Stimulated activated CD4-positive, alpha-beta T cell treated with anti-CD3 and anti-CD28 coated beads, TNF-alpha, amount 100 ng/mL, for 4 hours (primary cell): ENCODE results near the gene IL6ST.

Experiments
- DNase-seq, 3 experiments: peaks; one replicate each; pipeline ENCODE4 v3.0.0-alpha.2; 2020; ENCODE audit warnings: low read depth in 3 of 3

IL6ST gene

DNA sequence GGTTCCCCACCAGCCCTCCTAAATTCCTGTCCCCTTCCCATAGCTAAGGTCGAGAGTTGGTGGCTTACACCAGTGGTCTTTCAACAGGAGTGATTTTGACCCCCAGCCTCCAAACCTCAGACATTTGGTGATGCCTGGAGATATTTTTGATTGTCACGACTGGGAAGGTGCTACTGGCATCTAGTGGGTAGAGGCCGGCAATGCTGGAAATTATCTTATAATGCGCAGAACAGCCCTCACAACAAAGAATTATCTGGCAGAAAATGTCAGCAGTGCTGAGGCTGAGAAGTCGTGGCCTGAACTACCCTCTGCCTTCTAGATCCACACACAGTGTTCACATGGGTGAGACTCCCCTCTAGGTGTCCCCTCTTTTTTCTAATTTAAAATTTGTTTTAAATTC, 74.0 kb downstream of the IL6ST start:
- no peak for DNase-seq

DNA sequence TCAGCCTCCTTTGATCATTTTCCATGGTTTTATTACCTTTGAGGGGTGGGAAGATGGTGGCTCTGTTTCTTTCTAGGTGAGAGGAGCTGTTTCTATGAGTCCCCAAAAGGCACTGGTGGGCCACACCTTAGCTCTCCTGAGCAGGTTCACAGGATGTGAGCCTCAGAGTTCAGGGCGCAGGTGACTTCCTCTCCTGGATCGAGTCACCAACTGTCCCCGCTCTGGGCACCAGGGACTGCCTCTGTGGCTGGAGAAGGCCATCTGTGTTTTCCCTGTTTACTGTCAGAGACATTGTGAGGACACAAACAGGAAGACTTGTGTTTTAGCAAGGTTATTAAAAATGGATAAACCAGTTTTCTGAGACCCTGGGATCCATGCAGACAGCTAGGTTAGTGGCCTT, 75.1 kb downstream of the IL6ST start:
- DNase-seq: no peak

DNA sequence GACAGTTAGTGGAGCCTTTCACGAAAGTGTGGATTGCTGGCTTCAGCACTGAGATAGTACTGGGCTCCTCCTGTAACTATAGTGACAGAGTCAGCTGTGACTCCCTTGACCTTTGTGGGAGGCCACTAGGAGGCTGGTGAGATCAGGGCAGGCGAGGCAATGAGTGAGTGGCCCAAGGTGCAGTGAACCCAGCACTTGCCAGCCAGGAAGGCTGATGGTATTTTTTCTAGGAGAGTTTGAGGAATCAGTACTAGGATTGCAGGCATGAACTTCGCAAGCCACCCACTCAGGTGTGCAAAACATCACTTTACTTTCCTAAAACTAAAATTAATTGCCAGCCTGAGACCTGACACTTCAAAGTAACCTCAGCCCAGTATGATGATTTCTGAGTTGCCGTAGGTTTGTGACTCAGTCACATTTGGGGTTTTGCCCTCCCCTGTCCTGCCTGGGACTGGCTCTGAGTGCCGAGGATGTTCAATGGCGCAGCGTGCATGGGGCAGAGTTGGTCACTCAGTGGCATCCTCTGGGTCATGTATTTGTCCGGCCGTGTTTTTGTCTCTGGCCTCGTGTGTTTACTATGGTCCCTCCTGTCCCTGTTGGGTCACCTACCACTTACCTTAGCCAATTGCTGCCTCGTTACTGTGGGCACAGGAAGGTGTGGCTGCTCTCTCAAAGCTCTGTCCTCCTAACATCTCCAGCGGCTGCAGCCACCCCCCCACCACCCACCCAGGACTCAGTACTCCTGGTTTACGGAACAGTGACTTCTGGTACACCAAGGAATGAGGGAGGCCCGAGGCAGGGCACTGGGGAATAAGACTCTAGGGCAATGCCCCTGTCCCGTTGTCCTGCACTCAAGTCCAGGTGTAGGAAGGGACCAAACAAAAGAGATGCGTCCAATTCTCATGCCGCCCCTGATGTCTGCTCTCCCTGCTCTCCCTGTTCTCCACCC, 76.4 kb downstream of the IL6ST start:
- DNase-seq: no peak

DNA sequence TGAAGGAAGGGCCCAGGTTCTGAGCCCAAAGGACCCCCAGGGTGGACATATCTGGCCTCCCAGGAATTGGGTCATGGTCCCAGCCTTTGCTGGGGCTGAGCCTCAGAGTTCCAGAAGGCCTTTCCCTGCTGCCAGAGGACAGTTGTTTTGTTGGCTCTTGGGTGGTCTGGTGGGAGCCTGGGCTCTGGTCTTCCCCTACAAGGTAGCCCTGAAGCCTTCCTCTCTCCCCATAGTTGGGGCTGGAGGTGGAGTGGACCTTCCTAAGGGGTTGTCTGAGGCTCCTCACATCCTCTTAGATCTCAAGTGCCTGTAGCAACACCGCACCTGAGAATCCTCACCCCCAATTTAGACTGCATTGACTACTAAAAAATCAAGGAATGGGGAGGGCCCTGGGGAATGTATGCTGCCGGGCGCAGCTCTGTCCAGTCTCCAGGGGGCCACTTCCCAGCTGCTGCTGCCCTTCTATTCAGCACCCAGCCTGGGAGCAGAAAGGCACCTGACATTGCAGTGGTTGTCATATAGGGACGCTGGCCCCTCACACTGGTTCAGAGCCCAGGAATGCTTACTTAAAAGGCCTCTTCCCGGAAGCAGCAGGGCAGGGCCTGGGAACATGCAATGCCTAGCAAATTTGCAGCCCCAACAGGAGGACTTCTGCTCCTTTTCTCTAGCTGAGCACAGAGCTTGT, 77.2 kb downstream of the IL6ST start:
- no peak for DNase-seq

DNA sequence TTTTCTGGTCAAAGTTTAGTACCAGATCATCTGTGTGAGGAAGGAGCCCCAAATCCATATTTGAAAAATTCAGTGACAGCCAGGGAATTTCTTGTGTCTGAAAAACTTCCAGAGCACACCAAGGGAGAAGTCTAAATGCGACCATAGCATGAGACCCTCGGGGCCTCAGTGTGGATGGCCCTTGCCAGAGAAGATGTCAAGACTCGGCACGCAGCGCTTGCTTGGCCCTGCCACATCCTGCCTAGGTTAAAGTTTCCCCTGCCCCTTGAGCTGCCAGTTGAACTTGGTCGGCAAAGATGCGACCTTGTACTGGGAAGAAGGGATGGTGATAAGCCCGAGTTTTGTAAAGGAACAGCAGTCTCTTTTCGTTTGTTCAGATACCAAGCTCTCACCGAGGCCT, 77.8 kb downstream of the IL6ST start:
- no peak for DNase-seq

DNA sequence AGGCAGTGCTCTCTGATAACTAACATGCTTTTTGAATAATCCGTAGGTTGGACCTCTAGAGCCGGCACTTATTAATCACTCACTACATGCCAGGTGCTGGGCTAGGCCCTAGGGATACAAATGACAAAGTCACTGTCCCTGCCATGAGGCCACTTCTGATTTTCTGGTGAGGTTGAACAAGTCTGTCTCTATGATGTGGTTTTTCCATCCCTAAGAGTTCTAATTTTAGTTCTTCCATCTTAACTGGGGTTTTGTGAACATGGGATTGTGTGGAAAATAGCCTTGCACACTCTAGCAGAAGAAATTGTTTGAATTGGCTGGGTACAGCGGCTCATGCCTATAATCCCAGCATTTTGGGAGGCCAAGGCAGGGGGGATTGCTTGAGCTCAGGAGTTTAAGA, 79.0 kb downstream of the IL6ST start:
- DNase-seq: no peak

DNA sequence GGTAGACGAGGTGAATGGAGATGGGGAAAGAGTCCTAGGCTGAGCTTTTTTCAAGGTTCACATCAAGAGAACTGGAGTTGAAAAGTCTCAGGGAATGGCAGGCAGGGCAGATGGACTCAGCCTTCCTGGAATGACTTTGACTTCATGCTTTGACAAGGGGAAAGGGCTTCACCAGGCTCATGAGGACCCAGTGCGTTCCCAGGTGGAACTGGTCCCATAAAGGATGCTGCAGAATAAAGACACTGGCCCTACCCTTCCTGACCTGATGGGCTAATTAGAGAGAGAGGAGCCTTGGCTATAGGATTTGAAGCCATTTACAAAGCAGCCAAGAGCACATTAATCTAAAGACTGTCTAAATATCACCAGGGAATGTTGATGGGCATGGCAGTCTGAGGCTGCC, 79.8 kb downstream of the IL6ST start:
- DNase-seq: no peak

DNA sequence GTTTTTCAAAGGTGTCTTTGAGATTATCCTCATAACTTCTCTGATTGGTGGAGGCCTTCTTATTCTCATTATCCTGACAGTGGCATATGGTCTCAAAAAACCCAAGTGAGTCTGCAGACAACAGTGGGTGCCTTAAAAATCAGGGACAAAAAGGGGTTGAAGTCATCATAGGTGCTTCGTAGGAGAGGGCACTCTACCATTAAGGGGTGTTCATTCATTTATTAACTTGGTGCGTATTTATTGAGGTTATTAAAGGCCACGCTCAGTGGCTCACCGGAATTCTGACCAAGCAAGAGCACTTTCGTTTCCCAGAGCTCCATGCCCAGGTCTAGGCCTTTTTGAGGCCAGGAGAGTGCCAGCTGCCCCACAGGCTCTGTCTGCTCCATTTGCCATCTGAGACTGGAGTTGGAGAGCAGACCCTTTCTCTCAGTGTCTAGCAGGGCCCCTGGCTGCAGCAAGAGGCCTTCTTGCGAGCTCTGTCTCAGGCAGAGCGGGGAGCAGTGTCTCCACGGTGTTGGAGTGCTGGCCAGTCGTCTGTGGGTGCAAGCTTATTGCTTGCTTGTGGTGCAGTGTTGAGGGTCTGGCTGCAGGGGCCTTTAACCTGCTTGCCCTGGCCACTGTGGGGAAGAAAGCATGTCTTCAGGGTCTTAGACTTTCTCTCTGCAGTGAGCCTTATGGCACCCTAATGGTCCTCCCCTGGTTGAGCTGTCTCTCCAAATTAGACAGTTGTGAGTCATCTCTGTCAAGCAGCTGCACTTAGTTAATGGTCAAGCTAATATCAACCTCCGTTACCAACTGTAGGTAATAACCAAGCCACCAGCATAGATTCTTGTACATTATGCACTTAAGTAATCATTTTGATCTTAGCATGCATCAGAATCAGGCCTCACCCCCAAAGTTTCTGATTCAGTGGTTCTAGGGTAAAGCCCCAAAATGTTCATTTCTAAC, 81.0 kb downstream of the IL6ST start:
- no peak for DNase-seq

DNA sequence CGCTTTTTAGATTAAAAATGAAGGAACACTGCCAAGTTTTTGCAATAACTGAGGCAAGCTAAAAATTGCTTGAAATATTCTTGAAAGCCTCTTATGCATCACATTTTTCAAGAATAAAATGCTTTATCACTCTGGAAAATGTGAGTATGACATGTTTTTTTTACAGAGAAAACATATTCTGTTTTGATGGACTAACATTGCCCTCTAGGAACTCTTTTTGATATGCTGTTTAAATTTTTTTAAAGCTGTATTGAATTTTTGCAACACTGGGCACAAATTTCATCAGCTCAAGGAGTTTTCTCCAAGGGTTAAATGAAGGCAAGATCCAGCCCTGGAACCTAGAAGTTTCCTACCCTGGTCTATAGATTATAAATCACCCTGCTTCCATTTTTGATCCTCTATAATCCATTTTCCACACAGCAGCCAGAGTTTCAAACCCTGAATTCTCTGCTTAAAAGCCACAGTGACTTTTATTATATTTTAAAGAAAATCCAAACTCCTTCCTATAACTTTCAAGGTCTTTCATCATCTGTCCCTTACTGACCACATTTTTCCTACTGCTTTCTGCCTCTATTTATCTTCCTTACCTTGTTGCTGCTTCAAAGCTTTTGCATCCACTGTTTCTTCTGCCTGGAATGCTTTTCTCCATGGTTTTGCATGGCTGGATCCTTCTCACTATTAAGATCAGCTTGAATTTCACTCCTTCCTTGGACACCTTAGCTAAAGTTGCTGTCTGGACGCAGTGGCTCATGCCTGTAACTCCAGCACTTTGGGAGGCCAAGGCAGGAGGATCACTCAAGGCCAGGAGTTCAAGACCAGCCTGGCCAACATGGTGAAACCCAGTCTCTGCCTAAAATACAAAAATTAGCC, 82.7 kb downstream of the IL6ST start:
- no peak for DNase-seq

DNA sequence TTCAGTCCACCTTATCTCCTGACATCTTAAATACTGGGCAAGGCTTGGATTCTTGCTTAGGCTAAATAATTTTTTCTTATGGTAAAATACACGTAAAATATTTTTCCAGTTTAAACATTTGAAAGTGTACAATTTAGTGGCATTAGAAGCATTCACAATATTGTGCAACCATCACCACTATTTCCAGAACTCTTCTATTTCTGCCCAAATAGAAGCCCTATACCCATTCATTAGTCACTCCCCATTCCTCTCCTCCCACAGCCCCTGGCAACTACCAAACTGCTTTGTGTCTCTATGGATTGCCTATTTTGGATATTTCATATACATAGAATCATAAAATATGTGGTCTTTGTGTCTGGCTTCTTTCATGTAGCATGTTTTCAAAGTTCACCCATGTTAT, 86.0 kb downstream of the IL6ST start:
- no peak for DNase-seq

DNA sequence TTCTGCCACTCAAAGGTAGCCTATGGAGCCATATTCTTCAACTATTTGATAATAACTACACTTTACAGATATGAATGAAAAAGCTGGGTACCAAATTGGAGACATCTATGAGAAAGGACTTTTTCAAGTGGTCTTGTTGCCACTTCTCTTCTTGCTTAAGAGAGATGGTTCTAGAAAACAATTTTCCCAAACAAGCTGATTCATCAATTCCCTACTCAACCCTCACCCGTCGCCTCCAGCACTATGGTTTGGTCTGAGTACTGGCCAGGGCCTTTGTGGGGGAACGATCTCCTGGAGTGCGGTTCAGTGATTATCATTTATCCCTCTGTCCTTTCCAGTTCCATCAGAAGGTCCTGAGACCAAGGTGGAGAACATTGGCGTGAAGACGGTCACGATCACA, 86.8 kb downstream of the IL6ST start:
- no peak for DNase-seq

DNA sequence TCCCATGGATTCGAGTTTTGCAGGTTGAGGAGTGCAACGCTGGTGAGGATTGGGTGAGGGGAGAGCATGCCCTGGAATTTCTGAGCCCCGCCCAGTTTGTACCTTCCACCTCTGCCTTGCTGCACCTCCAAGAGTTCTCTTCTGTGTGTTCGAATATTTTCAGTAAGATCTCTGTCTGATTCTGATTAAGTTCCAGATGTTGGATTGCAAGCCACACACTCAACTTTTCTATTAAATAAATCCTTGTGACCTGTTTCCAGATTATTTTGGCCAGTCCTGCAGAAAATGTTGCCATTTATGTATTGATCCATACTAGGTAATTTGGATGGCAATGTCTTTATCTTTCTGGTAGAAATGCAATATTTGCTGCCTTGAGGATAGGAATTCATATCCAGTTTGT, 89.5 kb downstream of the IL6ST start:
- no peak for DNase-seq

DNA sequence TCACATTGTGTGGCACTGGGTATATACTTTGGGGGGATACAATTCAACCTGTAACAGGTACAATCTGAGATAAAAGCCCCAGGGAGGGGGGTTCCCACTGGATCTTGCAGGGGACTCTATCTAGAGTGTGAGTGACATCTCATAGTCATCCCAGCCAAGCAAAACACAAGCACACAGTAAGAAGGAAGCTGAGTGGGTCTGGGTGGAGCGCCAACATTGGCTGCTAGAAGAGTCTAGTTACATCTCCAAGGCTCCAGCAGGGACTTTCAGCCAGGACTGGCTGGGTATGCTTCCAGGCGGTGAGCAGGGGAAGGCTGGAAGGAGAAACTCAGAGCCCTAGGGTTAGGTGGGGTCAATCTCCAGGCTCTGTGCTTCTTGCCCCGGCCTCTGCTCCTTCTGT, 90.6 kb downstream of the IL6ST start:
- DNase-seq: no peak

DNA sequence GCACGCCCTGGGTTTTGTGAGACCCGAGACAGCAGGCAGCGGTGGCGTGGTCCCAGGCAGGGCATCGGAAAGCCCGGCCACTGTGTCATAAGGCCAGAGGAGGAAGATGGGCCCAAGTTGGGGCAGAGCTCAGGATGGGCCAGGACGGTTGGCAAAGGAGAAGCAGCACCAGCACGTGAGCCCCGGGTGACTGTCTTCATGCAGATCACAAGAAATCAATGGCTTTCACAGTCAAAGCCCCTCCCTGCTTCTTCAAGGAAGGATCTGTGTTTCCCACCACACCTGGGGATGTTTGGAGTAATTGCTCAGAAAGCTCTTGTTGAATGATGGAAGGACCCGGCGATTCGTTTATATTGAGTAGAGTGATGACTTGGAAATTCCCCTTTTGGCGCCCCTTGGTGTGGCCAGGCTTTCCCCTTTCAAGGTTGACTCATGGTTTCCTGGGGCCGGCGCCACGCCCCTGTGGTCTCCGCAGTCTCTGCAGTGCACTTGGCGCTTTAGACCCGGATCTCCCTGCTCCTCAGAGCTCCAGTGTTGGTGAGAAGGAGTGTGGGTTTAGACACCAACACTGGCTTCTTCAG, 91.6 kb downstream of the IL6ST start:
- peak; percentile 26 to 33 (median 33) for DNase-seq

DNA sequence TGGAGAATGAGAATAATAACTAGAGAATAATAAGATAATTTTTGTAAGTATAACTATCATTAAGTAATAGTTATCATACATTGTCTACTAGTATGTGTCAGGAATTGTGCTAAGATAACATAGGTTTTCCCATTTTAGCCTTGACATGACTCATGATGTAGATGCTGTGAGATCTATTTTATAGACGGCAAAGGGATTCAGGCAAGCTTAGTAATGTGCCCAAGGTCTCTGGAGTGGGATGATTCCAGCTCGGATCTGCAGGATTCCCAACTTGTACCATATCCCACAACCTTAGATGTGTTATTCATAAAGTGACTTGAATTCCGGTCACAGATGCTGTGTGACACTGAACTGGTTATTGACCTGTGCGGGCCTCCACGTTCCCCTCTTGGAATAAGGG, 92.1 kb downstream of the IL6ST start:
- DNase-seq: no peak

DNA sequence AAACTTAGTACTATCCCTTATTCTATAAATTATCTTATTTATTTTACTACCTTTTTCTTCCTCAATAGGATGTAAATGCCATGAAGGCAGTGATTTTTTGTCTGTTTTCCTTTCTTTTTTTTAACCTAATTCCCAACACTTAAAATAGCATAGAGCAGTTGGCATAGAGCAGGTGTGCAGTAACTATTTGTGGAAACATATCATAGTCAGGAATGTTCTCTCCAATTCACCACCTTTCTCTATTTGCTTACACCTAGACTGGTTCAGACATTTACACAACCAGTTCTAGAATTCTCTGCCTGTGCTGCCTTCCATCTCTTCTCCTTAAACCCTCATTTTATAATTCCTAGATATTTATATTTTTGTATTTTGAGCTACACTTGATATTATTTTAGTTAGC, 94.0 kb downstream of the IL6ST start:
- DNase-seq: no peak

DNA sequence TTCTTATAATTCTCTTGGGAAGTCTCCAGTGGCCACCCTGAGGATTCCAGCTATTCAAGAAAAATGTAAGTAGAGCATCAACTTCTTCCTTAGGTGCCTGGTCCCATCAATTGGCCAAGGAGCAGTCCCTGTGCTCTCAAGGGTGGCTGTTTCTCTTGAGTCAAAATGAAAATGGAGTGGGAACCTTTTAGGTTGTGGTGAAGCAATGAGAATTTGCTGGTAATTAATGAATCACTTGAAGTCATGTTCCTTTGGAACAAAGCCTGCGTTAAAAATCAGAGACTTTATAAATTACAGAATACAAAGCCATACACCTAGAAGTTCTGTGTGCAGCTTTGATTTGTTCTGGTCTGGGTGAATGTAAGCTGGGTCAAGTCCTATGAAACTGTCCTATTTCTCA, 94.7 kb downstream of the IL6ST start:
- no peak for DNase-seq

DNA sequence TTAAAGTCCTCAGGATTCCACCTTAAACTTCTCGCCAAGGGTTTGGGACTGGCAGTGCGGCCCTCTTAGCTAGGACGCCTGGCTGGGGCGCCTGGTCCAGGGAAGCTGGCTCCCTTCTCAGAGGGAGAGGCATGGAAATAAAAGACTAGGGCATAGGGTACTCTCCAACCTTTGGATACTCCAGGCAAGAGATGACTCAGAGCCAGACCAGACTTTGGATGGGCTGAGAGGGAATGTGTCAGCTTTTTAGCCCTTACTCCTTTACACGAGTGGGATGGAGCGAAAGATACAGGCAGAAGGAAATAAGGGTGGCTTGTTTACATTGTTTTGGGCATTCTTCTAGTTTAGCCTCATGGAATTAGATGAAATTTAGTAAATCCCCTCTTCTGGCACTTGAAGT, 95.4 kb downstream of the IL6ST start:
- DNase-seq: no peak

DNA sequence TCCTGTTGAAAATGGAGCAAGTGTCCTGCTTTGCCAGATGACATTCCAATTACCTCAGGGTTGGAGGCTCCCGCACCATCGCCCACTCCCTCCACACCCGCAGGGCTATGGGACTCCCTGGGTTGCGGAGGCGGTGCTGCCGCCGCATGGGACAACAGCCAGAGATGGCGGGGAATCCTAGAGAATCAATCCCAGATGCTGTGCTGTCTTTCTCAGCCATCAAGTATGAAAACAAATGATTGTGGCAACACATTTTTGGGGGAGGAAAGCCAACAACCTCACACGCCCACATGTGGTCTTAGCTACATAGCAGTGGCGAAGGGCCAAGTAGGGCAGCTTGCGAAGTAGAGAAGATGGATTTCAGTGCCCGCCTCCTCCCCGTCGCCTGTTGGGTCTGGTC, 96.9 kb downstream of the IL6ST start:
- no peak for DNase-seq

DNA sequence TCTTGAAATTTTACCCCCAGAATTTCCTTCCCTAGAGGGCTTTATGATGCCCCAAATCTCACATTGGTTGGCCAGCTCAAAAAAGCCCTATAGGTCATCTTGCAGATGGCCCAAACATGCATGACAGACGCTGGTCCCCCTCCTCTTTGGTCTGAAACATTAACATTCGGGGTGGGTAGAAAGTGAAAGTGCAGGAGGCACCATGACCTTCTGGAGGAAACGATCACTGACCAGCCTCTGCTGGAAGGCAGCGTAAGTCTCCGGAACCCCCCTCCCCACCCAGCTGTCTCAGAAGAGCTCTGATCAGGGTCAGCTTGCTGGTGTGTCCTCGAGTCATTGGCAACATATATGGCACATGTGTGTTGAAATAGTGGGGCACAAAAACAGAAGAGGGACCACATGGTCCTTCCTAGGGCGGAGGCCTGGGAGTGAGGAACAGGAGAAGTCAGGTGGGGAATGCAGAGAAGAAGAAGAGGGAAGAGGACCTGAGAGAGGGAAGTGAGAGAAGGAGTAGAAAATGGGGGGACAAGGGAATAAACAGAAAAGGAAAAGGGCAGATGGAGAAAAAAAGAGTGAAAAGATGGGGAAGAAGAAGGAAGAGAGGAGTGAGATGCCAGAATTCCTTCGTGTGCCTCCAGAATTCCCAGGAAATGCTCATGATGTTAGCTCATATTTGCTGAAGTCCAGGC, 97.4 kb downstream of the IL6ST start:
- DNase-seq: no peak
